Liver (tissue), 3 donors: ENCODE data around the gene B3GNT3.

Source experiments
- CTCF ChIP-seq: fragments of 150-350 bp; IDR thresholded peaks from 2 replicates; pipeline ENCODE4 v1.5.1; 2017; ENCODE audit warnings: improper control_type of control experiment, low read depth, low read length; ENCODE audit not compliant: missing input control
- EGR1 ChIP-seq, 2 donors: IDR thresholded peaks; 2 replicates each; pipeline ENCODE4 v1.6.1; 2016 to 2018; ENCODE audit warnings: antibody characterized with exemption in 2 of 2, low read depth in 2 of 2
- FOXA1 ChIP-seq: IDR thresholded peaks from 2 replicates; pipeline ENCODE4 v1.6.1; 2016; ENCODE audit warnings: antibody characterized with exemption
- GABPA ChIP-seq, 2 donors: IDR thresholded peaks in 1 of 2; conservative IDR thresholded peaks in 1 of 2; 2 replicates each; pipeline ENCODE4 v1.6.1; 2016; ENCODE audit warnings: antibody characterized with exemption in 2 of 2, mild to moderate bottlenecking in 1 of 2, moderate library complexity in 1 of 2
- HNF4A ChIP-seq, 2 donors: conservative IDR thresholded peaks; 2 replicates each; pipeline ENCODE4 v1.6.1; 2016; ENCODE audit warnings: antibody characterized with exemption in 2 of 2, mild to moderate bottlenecking in 2 of 2
- JUND ChIP-seq, 2 donors: IDR thresholded peaks; 2 replicates each; pipeline ENCODE4 v1.6.1; 2016; ENCODE audit warnings: antibody characterized with exemption in 2 of 2
- RAD21 ChIP-seq, 2 donors: IDR thresholded peaks; 2 replicates each; pipeline ENCODE4 v1.6.1; 2016; ENCODE audit warnings: antibody characterized with exemption in 2 of 2, mild to moderate bottlenecking in 2 of 2
- SP1 ChIP-seq: IDR thresholded peaks from 2 replicates; pipeline ENCODE4 v1.6.1; 2018; ENCODE audit warnings: antibody characterized with exemption, mild to moderate bottlenecking
- TAF1 ChIP-seq: conservative IDR thresholded peaks from 2 replicates; pipeline ENCODE4 v1.6.1; 2016; ENCODE audit warnings: antibody characterized with exemption, mild to moderate bottlenecking
- YY1 ChIP-seq: IDR thresholded peaks from 2 replicates; pipeline ENCODE4 v1.6.1; 2016; ENCODE audit warnings: antibody characterized with exemption, mild to moderate bottlenecking
- TF ChIP-seq, protein P1 (sequence below): IDR thresholded peaks from 2 replicates; pipeline ENCODE4 v1.6.1; 2016; ENCODE audit warnings: antibody characterized with exemption
- TF ChIP-seq, protein P2 (sequence below): IDR thresholded peaks from 2 replicates; pipeline ENCODE4 v1.6.1; 2016; ENCODE audit warnings: antibody characterized with exemption, mild to moderate bottlenecking
- donor health status: healthy.
- donor health status: healthy.

DNA sequence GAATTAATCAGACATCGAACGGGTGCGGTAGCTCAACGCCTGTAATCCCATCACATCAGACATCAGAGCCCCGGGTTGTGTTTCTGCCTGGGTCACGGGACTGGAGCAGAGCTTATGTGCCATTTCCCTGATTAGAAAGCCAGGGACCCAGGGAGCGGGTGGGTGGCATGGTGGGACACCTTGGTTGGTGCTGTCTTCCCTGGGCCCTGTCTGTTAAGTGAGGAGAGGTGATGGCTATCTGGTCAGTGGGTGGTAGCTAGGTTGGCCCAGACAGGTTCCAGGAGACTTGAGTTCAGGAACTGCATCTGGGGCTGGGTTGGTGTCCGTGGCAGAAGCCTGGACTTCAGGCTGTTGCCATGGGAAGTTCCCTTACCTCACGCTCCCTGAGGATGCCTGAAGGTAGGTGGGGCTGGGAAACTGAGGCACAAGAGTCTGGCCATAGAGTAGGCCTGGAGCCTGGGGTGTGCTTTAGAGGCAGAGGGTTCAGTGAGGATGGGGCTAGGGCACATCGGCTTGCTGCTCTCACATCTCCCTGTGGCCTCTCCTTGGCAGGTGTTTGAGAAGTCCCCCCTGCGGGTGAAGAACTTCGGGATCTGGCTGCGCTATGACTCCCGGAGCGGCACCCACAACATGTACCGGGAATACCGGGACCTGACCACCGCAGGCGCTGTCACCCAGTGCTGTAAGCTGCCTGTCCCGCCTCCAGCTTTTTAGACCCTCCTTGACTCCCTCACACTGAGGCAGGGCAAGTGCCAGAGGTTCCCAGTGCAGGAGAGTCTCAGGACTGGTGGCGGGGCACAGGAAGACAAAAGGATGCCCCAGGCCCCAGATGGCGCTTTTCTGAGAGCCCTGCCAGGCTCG lies 66.8 kb downstream of the B3GNT3 start:
- TF ChIP-seq CTCF (no peak), JUND (IDR thresholded peaks at IDR 0.05) (no peak), GABPA (IDR thresholded peaks at IDR 0.05 in 1 of 2, conservative IDR thresholded peaks at IDR 0.05 in 1 of 2) (no peak), EGR1 (IDR thresholded peaks at IDR 0.05; ENCODE audit: low read depth in 2 of 2) (no peak), FOXA1 (no peak), SP1 (no peak), TAF1 (no peak), YY1 (no peak), HNF4A (conservative IDR thresholded peaks at IDR 0.05) (no peak), RAD21 (IDR thresholded peaks at IDR 0.05) (no peak)
- TF ChIP-seq, protein P1, sequence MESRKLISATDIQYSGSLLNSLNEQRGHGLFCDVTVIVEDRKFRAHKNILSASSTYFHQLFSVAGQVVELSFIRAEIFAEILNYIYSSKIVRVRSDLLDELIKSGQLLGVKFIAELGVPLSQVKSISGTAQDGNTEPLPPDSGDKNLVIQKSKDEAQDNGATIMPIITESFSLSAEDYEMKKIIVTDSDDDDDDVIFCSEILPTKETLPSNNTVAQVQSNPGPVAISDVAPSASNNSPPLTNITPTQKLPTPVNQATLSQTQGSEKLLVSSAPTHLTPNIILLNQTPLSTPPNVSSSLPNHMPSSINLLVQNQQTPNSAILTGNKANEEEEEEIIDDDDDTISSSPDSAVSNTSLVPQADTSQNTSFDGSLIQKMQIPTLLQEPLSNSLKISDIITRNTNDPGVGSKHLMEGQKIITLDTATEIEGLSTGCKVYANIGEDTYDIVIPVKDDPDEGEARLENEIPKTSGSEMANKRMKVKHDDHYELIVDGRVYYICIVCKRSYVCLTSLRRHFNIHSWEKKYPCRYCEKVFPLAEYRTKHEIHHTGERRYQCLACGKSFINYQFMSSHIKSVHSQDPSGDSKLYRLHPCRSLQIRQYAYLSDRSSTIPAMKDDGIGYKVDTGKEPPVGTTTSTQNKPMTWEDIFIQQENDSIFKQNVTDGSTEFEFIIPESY: no peak
- TF ChIP-seq, protein P2, sequence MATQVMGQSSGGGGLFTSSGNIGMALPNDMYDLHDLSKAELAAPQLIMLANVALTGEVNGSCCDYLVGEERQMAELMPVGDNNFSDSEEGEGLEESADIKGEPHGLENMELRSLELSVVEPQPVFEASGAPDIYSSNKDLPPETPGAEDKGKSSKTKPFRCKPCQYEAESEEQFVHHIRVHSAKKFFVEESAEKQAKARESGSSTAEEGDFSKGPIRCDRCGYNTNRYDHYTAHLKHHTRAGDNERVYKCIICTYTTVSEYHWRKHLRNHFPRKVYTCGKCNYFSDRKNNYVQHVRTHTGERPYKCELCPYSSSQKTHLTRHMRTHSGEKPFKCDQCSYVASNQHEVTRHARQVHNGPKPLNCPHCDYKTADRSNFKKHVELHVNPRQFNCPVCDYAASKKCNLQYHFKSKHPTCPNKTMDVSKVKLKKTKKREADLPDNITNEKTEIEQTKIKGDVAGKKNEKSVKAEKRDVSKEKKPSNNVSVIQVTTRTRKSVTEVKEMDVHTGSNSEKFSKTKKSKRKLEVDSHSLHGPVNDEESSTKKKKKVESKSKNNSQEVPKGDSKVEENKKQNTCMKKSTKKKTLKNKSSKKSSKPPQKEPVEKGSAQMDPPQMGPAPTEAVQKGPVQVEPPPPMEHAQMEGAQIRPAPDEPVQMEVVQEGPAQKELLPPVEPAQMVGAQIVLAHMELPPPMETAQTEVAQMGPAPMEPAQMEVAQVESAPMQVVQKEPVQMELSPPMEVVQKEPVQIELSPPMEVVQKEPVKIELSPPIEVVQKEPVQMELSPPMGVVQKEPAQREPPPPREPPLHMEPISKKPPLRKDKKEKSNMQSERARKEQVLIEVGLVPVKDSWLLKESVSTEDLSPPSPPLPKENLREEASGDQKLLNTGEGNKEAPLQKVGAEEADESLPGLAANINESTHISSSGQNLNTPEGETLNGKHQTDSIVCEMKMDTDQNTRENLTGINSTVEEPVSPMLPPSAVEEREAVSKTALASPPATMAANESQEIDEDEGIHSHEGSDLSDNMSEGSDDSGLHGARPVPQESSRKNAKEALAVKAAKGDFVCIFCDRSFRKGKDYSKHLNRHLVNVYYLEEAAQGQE: no peak
